Endothelial cell of umbilical vein (primary cell): ENCODE data around the gene KCTD1. TPM values are rescaled to one million over a fixed set of nuclear protein-coding genes. Genes with fewer than 3 reads are reported as not detected.

Experiments used
- BruUV-seq: library from RNA; stranded (reverse); fragments of 400-500 nt; replicated peaks from 2 replicates; lab custom pipeline; 2021; lab: Mats Ljungman, UMichigan
- CTCF ChIA-PET: fragments of 300-600, 350-600 bp; sonication (Branson Sonifier 250); formaldehyde crosslinking; loops from one replicate; lab custom pipeline; 2021; ENCODE audit warnings: antibody characterized with exemption, inconsistent platforms; lab: Charles Lee
- POLR2A ChIA-PET: fragments of 300-600, 350-600 bp; sonication (Branson Sonifier 250); formaldehyde crosslinking; loops from one replicate; lab custom pipeline; 2021; ENCODE audit warnings: antibody characterized with exemption, inconsistent platforms; lab: Charles Lee
- DNase-seq: peaks from one replicate; pipeline ENCODE4 v3.0.0-alpha.2; 2011; ENCODE audit warnings: low read depth, low spot score
- FAIRE-seq: peaks from 2 replicates; lab custom pipeline; 2011; peaks lifted over from hg19 to GRCh38; lab: Jason Lieb, UNC
- H2AFZ ChIP-seq: 2 replicates; pipeline ENCODE4 v1.6.0; 2012; ENCODE audit warnings: low read depth, low read length, control low read depth, inconsistent platforms
- H3K27ac ChIP-seq: 2 replicates; pipeline ENCODE4 v1.5.1; 2011; ENCODE audit warnings: low read depth, mild to moderate bottlenecking, control low read depth, low read length, moderate library complexity; ENCODE audit not compliant: insufficient read depth
- H3K27me3 ChIP-seq, 2 experiments: 2 replicates each; pipeline versions ENCODE4 v1.6.0 to v1.6.1; 2011; ENCODE audit warnings: low read length in 2 of 2, mixed read lengths in 1 of 2; ENCODE audit not compliant: control insufficient read depth in 2 of 2, insufficient read depth in 2 of 2
- H3K36me3 ChIP-seq, 2 experiments: 2 replicates in 1 of 2; 3 replicates in 1 of 2; pipeline ENCODE4 v1.5.1; 2011; ENCODE audit warnings: low read length in 2 of 2, mild to moderate bottlenecking in 1 of 2, moderate library complexity in 1 of 2; ENCODE audit not compliant: control insufficient read depth in 2 of 2, insufficient read depth in 2 of 2; ENCODE audit errors: extremely low read depth in 1 of 2
- H3K4me1 ChIP-seq: 3 replicates; pipeline ENCODE4 v1.5.1; 2011; ENCODE audit warnings: mild to moderate bottlenecking, low read length; ENCODE audit not compliant: control insufficient read depth, insufficient read depth; ENCODE audit errors: extremely low read depth
- H3K4me2 ChIP-seq: 2 replicates; pipeline ENCODE4 v1.6.1; 2011; ENCODE audit warnings: low read length, control low read depth, mixed read lengths; ENCODE audit not compliant: insufficient read depth
- H3K4me3 ChIP-seq, 3 experiments: fragments of 200-600 bp in 1 of 3; sonication (generic), shearing (Covaris generic) in 1 of 3; replicated peaks in 1 of 3; 2 replicates each; pipeline ENCODE4 v1.5.1; 2011 to 2016; ENCODE audit warnings: control low read depth in 3 of 3, low read length in 3 of 3, mild to moderate bottlenecking in 2 of 3, inconsistent platforms in 1 of 3, low read depth in 1 of 3, moderate library complexity in 1 of 3; ENCODE audit not compliant: insufficient read depth in 1 of 3
- H3K79me2 ChIP-seq: 2 replicates; pipeline ENCODE4 v1.6.0; 2012; ENCODE audit warnings: low read length, inconsistent platforms; ENCODE audit not compliant: control insufficient read depth, insufficient read depth
- H3K9ac ChIP-seq: replicated peaks from 2 replicates; pipeline ENCODE3; 2011; ENCODE audit warnings: low read length, control low read depth; ENCODE audit not compliant: insufficient read depth; ENCODE audit errors: extremely low read depth
- H3K9me1 ChIP-seq: replicated peaks from 3 replicates; pipeline ENCODE4 v1.6.0; 2011; ENCODE audit warnings: mild to moderate bottlenecking, low read length; ENCODE audit not compliant: control insufficient read depth, insufficient read depth; ENCODE audit errors: extremely low read depth
- H3K9me3 ChIP-seq: replicated peaks from 2 replicates; pipeline ENCODE4 v1.5.1; 2012; ENCODE audit warnings: low read length, inconsistent platforms; ENCODE audit not compliant: control insufficient read depth, insufficient read depth
- H4K20me1 ChIP-seq: replicated peaks from 2 replicates; pipeline ENCODE3; 2011; ENCODE audit warnings: mild to moderate bottlenecking, low read length; ENCODE audit not compliant: control insufficient read depth, insufficient read depth; ENCODE audit errors: extremely low read depth
- CTCF ChIP-seq, 2 donors: IDR thresholded peaks; 1 replicate in 1 of 2; 2 replicates in 1 of 2; pipeline ENCODE4 v1.5.1; 2011; ENCODE audit warnings: low read length in 2 of 2, mild to moderate bottlenecking in 2 of 2, moderate library complexity in 2 of 2, control low read depth in 1 of 2, inconsistent platforms in 1 of 2, low read depth in 1 of 2; ENCODE audit not compliant: insufficient read depth in 1 of 2; ENCODE audit errors: extremely low read depth in 1 of 2
- EZH2 ChIP-seq: IDR thresholded peaks from 2 replicates; pipeline ENCODE4 v1.6.1; 2012; ENCODE audit warnings: borderline replicate concordance, low read depth, mild to moderate bottlenecking, moderate library complexity, low read length, inconsistent platforms; ENCODE audit not compliant: severe bottlenecking
- FOS ChIP-seq: IDR thresholded peaks from 2 replicates; pipeline ENCODE4 v1.6.1; 2011; ENCODE audit warnings: mild to moderate bottlenecking, low read length, moderate library complexity, borderline replicate concordance; ENCODE audit not compliant: insufficient read depth
- GATA2 ChIP-seq: IDR thresholded peaks from 2 replicates; pipeline ENCODE4 v1.7.0; 2011; ENCODE audit warnings: low read depth, mild to moderate bottlenecking, moderate library complexity, mixed read lengths, low read length; ENCODE audit not compliant: insufficient read length, insufficient read depth
- JUN ChIP-seq: IDR thresholded peaks from 2 replicates; pipeline ENCODE4 v1.6.1; 2011; ENCODE audit warnings: borderline replicate concordance, low read depth; ENCODE audit not compliant: insufficient read length, insufficient read depth
- MAX ChIP-seq: IDR thresholded peaks from 2 replicates; pipeline ENCODE4 v1.6.1; 2011; ENCODE audit not compliant: insufficient read depth, insufficient read length
- MYC ChIP-seq: IDR thresholded peaks from one replicate; pipeline ENCODE4 v1.6.1; 2011; ENCODE audit warnings: mild to moderate bottlenecking, low read depth, low read length
- POLR2A ChIP-seq: IDR thresholded peaks from 2 replicates; pipeline ENCODE4 v1.6.1; 2012; ENCODE audit warnings: low read depth, mild to moderate bottlenecking, control low read depth, low read length
- POLR2AphosphoS5 ChIP-seq: IDR thresholded peaks from 2 replicates; pipeline ENCODE4 v1.6.1; 2012; ENCODE audit warnings: low read depth, mild to moderate bottlenecking, control low read depth, low read length, moderate library complexity; ENCODE audit not compliant: insufficient read depth
- dilution Hi-C: fragments of 300-500 bp; cut with MboI; formaldehyde crosslinking; loops from one replicate; pipeline ENCODE4 v1.15.0; 2019; ENCODE audit warnings: low sequenced_read_pairs; ENCODE audit not compliant: extremely low pct_ligation_motif_present
- intact Hi-C: fragments of 100-400 bp; cut with micrococcal nuclease; formaldehyde crosslinking; loops from one replicate; pipeline ENCODE4 v1.10.0; 2022
- polyA plus RNA-seq, 4 experiments: library from polyadenylated mRNA; depleted of rRNA in 3 of 4; stranded (reverse) in 3 of 4; unstranded in 1 of 4; fragments of >200 nt; gene quantifications; 2 replicates each; pipeline versions ENCODE4 v1.2.1 to v1.2.3, GENCODE V29; 2011 to 2012; ENCODE audit warnings: missing spikeins in 1 of 4
- total RNA-seq: library from RNA; stranded (reverse); gene quantifications from 2 replicates; pipeline ENCODE4 v1.2.3, GENCODE V29; 2021

The KCTD1 gene
- total and polyA plus RNA-seq, 2 donors (not counting 3 experiments of a cell fraction or from before 2014, with no cell fraction given) = 6.1 to 12.1 TPM

- Histone ChIP-seq H3K9ac (no peak overlapping the region), H3K27ac (no peak overlapping the region), H3K9me3 (no peaks in the 10 kb centered on the region), H3K9me1 (no peaks in the 10 kb centered on the region), H3K4me1 (no peaks in the 10 kb centered on the region), H3K36me3 (no peaks in the 10 kb centered on the region), H3K27me3 (peaks cover 11 to 14% of the 10 kb centered on the region in 2 experiments), H4K20me1 (no peaks in the 10 kb centered on the region), H3K79me2 (no peaks in the 10 kb centered on the region), H2AFZ (no peak overlapping the region), H3K4me3 (no peak overlapping the region), H3K4me2 (no peak overlapping the region)
- POLR2A ChIA-PET = no interaction called here
- intact Hi-C loops (no loop called here), dilution Hi-C loops (no loop called here)
- BruUV-seq = no TSS peak
- TF ChIP-seq GATA2 (no peak), POLR2AphosphoS5 (no peak), EZH2 (no peak)
- CTCF ChIA-PET = no interaction called here
- DNase-seq (no peak), FAIRE-seq (no peak)
Observed at GRCh38 chr18:26435415-26436095, 112.8 kb downstream of the KCTD1 start.

GRCh38 chr18:26434887-26435286, 113.5 kb downstream of the KCTD1 start:
- no peak for DNase-seq
- Histone ChIP-seq H3K27ac (no peak overlapping the region), H3K4me3 (no peak overlapping the region), H3K27me3 (peaks cover 13 to 14% of the 10 kb centered on the region in 2 experiments), H2AFZ (no peak overlapping the region), H3K9ac (no peak overlapping the region), H3K4me2 (no peak overlapping the region), H3K79me2 (no peaks in the 10 kb centered on the region), H4K20me1 (no peaks in the 10 kb centered on the region), H3K4me1 (no peaks in the 10 kb centered on the region), H3K36me3 (no peaks in the 10 kb centered on the region), H3K9me3 (no peaks in the 10 kb centered on the region), H3K9me1 (no peaks in the 10 kb centered on the region)
- dilution Hi-C loops (no loop called here), intact Hi-C loops (no loop called here)
- ChIA-PET POLR2A (no interaction called here), CTCF (no interaction called here)
- no peak for FAIRE-seq
- no TSS peak for BruUV-seq
- TF ChIP-seq CTCF (IDR thresholded peaks at IDR 0.05; ENCODE audit: extremely low read depth in 1 of 2, insufficient read depth in 1 of 2, low read depth in 1 of 2, low read length in 2 of 2) (no peak), MAX (no peak), POLR2AphosphoS5 (no peak), GATA2 (no peak), JUN (no peak), POLR2A (no peak), MYC (no peak), FOS (no peak), EZH2 (no peak)
